GM18907 (cell line): ENCODE data around the gene HS6ST2.

Experiments
- ATAC-seq: cut with Tn5 transposase; IDR thresholded peaks from one replicate; pipeline ENCODE4 v1.9.1; 2021; ENCODE audit warnings: mild to moderate bottlenecking, moderate library complexity; ENCODE audit not compliant: unreplicated experiment

The HS6ST2 gene

GRCh38 chrX:132748268-132748667 lies 210.2 kb downstream of the HS6ST2 start:
- ATAC-seq, result no peak

- ATAC-seq, result no peak
Observed at GRCh38 chrX:132745593-132745992, 212.8 kb downstream of the HS6ST2 start.

GRCh38 chrX:132744470-132744869 lies 214.0 kb downstream of the HS6ST2 start:
- no peak for ATAC-seq

GRCh38 chrX:132743086-132743485 lies 215.3 kb downstream of the HS6ST2 start:
- ATAC-seq, result no peak

GRCh38 chrX:132742246-132742645 lies 216.2 kb downstream of the HS6ST2 start:
- no peak for ATAC-seq

GRCh38 chrX:132741689-132742088 lies 216.7 kb downstream of the HS6ST2 start:
- ATAC-seq, result no peak

GRCh38 chrX:132740316-132741123 lies 217.9 kb downstream of the HS6ST2 start:
- no peak for ATAC-seq

- ATAC-seq, result no peak
Observed at GRCh38 chrX:132738951-132739350, 219.5 kb downstream of the HS6ST2 start.

- no peak for ATAC-seq
Observed at GRCh38 chrX:132737743-132738142, 220.7 kb downstream of the HS6ST2 start.

- no peak for ATAC-seq
Observed at GRCh38 chrX:132732236-132732635, 226.2 kb downstream of the HS6ST2 start.

GRCh38 chrX:132730726-132731125 lies 227.7 kb downstream of the HS6ST2 start:
- ATAC-seq, result no peak

GRCh38 chrX:132730266-132730665 lies 228.2 kb downstream of the HS6ST2 start:
- no peak for ATAC-seq

GRCh38 chrX:132728296-132728695 lies 230.1 kb downstream of the HS6ST2 start:
- ATAC-seq, result no peak

- ATAC-seq, result no peak
Observed at GRCh38 chrX:132718431-132718958, 239.9 kb downstream of the HS6ST2 start.

- ATAC-seq, result no peak
Observed at GRCh38 chrX:132716006-132716405, 242.4 kb downstream of the HS6ST2 start.

- no peak for ATAC-seq
Observed at GRCh38 chrX:132714913-132715312, 243.5 kb downstream of the HS6ST2 start.

GRCh38 chrX:132712350-132712749 lies 246.1 kb downstream of the HS6ST2 start:
- ATAC-seq, result no peak

GRCh38 chrX:132710656-132711155 lies 247.7 kb downstream of the HS6ST2 start:
- no peak for ATAC-seq

GRCh38 chrX:132708529-132708928 lies 249.9 kb downstream of the HS6ST2 start:
- ATAC-seq, result no peak

- no peak for ATAC-seq
Observed at GRCh38 chrX:132704769-132705168, 253.7 kb downstream of the HS6ST2 start.

- ATAC-seq, result no peak
Observed at GRCh38 chrX:132694382-132694781, 264.0 kb downstream of the HS6ST2 start.

GRCh38 chrX:132692526-132692925 lies 265.9 kb downstream of the HS6ST2 start:
- ATAC-seq, result no peak
